Measurements from ENCODE around the gene IL7R.

DNA sequence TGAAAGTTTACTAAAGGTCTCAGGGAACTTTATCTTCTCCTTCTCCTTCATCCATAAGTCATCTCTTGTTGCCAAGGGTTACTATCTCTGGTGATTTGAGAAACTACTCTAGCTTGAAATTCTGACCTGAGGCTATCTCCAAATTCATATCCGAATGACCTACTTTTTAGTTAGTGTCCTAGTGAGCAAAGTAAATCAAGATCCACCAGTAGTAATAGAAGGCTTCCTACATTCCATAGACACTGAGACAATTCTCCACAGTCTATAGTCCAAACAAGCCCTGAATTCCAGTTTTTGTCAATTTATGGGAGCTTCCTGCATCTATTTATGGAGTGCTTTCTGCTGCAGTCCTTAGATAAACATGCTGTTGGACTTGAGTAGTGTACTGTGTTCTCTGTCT, 5.0 kb downstream of the IL7R start:
- TF ChIP-seq, protein P1, sequence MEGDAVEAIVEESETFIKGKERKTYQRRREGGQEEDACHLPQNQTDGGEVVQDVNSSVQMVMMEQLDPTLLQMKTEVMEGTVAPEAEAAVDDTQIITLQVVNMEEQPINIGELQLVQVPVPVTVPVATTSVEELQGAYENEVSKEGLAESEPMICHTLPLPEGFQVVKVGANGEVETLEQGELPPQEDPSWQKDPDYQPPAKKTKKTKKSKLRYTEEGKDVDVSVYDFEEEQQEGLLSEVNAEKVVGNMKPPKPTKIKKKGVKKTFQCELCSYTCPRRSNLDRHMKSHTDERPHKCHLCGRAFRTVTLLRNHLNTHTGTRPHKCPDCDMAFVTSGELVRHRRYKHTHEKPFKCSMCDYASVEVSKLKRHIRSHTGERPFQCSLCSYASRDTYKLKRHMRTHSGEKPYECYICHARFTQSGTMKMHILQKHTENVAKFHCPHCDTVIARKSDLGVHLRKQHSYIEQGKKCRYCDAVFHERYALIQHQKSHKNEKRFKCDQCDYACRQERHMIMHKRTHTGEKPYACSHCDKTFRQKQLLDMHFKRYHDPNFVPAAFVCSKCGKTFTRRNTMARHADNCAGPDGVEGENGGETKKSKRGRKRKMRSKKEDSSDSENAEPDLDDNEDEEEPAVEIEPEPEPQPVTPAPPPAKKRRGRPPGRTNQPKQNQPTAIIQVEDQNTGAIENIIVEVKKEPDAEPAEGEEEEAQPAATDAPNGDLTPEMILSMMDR (conservative IDR thresholded peaks at IDR 0.05) = no peak
- no peak for TF ChIP-seq EZH2 (IDR thresholded peaks at IDR 0.05; ENCODE audit: low read depth)

All from PC-9 (cell line).